HS-5 (cell line): Measurements from ENCODE around the gene KLHL29.

Experiments used
- DNase-seq: peaks from one replicate; pipeline ENCODE4 v3.0.0-alpha.2; 2012; ENCODE audit warnings: low read depth

Gene KLHL29

DNA sequence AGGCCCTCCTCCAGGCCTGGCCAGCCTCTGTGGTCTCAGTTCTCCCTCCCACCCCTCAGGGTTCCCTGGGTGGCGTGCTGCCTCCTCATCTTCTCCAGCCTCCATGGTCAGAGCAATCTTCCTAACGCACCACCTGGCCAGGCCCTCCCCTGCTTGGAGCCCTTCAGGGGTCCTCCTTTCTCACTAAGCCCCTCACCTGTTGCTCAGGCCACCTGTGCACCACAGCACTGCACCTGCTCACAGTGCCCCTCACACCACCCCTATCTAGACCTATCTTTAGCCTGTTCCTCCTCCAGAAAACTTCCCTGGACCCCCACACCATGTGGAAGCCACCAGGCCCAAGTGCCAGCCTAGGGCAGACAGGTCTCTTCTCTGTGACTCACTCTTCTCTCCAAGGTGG is 274.8 kb downstream of the KLHL29 start:
- no peak for DNase-seq

GRCh38 chr2:23660237-23660636 is 275.3 kb downstream of the KLHL29 start:
- DNase-seq, result no peak

DNA sequence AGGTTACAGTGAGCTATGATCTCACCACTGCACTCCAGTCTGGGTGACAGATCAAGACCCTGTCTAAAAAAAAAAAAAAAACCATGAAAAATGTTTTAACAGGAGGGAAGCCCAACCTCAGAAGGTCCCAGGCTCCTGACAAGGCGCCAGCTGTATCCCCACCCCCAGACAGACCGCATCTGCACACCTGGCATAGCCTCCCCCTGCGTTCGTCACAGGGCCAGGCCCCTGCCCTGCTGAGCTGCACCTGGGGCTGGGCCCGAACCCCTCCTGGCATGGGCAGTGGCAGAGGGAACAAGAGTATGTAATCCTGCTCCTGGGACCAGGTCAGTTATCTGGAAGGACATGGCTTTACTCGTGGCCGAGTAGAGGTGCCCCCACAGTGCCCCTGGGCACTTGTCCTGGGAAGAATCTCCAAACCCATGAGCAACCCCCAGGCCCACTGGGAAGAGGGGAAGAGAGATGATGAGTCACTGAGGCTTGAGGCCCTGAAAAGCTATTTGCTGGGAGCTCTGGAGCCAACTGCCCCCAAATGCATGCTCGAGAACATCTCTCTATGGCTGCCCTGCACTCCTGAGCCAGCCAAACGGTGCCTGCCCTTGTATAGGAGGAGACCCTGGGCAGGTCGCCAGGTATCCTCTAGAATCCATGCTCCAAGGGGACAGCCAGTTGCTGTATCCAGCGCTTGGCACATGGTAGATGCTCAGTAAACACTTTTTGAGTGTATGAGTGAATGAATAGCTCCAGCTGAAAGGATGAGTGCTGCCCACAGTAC is 276.5 kb downstream of the KLHL29 start:
- DNase-seq, result no peak

DNA sequence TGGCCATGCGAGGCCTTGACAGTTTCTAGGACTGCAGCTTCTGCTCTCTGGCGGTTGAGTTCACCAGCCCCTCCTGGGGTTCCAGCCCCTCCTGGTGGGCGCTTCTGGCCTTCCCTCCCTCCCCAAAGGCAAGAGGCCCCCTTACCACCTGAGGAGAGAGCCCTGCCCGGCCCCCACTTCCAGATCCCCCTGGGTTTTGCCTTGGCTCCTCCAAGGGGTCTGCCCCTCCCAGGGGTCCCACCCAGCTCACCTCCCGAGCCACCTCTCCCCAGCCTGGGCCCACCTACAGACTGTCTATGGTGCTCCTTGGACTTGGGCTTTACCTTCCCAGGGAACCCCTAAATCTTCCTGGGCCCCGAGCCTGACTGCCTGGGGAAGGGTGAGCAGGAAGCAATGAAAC is 277.5 kb downstream of the KLHL29 start:
- DNase-seq, result no peak

GRCh38 chr2:23662941-23663920 is 278.3 kb downstream of the KLHL29 start:
- DNase-seq, result no peak

- no peak for DNase-seq
Measured at GRCh38 chr2:23664066-23664788, 279.2 kb downstream of the KLHL29 start.

DNA sequence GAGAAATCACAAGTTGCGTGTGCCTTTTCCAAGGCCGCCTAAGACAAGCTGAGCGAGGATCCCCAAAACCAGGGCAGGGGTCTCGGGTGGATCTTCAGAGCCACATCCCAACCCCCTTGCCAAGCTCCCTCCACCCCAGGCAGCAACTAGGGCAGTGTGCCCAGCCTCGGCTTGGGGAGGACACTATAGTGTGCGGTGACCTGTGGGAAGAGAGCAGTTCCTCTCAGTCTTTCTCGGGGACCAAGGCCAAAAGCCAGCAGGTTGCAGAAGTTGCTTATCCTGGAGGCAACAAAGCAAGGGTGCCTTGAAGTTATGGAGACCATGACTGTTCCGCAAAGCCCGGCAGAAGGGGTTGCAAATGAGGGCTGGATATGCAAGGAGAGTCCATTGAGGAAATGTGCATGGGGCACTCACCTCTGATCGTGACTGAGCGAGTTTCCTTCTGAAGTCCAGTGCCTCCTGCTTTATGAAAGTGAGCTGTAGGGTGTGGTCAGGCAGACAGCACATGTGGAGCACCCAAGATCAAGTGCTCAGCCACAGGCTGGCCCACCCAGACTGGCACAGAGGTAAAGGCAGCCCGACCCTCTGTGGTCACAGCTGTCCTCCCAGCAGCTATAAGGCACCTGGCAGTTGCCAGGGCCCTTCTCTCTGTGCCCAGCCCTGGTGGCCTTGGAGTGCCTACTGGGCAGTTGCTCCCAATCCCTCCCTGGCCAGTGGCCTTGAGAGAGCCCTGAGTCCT is 281.4 kb downstream of the KLHL29 start:
- no peak for DNase-seq

- DNase-seq, result no peak
Measured at GRCh38 chr2:23666980-23667357, 282.0 kb downstream of the KLHL29 start.

- no peak for DNase-seq
Measured at GRCh38 chr2:23668756-23669304, 283.9 kb downstream of the KLHL29 start.

GRCh38 chr2:23669413-23670244 is 284.6 kb downstream of the KLHL29 start:
- no peak for DNase-seq

DNA sequence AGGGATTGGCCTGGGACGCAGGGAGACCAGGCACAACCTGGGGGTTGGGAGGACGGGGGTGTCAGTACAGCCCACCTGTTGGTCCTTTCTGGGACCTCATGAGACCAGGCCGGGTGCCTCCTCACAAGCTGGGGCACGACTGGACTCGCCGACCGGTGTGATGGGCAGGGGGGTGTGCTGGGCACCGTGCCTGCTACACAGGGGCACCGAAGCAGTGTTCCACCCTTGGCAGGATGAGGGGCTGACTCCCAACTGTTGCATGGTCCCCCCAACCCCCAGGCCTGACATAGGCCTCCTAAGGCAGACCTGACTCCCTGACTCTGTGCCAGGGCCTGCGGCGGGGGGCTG is 285.2 kb downstream of the KLHL29 start:
- no peak for DNase-seq

GRCh38 chr2:23673082-23673481 is 288.1 kb downstream of the KLHL29 start:
- no peak for DNase-seq

DNA sequence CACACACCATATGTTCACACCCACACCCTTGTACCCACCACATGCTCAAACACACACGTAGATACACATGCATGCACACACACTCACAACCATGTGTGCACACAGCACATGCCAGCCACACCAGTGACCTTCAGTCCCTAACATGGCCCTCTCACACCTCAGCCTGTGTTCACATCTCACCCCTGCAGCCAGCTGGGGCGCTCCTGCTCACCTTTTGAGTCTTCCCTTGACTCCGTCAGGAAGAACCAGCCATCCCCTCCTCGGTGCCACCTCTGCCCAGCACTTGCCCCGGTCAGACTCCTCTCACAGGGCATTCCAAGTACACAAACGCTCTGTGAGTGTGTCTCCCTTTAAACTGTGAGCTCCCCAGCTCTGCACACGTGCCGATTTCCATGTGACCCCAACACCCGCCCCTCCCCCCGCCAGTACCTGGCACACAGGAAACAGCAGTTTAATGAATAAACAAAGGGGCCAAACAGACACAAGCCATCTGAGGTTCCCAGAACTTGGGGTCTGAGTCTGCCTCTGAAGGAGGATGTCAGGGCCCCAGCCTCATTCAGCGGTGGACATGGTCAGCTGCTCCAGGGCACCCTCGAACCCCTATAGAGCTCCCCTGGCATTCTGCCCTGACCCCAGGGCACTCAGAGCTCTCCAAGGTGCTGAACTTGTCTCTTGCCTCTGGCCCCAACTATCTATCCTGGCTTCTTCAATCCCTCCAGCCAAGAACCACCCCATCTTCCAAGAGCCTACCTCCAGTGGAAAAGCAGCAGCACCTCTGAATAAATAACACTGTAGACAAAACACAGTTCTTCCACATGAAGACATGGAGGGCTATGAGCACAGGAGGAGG is 289.1 kb downstream of the KLHL29 start:
- no peak for DNase-seq

DNA sequence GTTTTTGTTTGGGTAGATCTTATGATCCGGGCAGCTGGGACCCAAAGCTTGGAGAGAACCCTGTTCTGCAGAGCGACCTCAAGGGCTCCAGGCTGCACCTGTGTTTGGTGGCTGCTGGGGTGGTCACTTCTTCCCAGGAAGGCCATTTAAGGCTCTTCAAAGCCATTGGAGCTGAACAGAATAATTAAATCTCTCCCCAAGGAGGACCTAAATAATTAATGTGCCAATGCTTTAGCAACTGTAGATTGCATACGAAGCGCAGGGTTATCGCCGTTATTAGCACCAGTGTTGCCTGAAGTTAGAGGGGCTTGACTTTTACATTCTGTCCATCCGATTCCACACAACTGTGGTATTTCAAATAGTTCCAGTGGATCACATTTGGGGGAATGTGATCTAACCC is 290.5 kb downstream of the KLHL29 start:
- no peak for DNase-seq

- no peak for DNase-seq
Measured at GRCh38 chr2:23677836-23678235, 292.9 kb downstream of the KLHL29 start.

GRCh38 chr2:23679044-23679443 is 294.1 kb downstream of the KLHL29 start:
- DNase-seq, result no peak

GRCh38 chr2:23680951-23681350 is 296.0 kb downstream of the KLHL29 start:
- no peak for DNase-seq

- no peak for DNase-seq
Measured at GRCh38 chr2:23681356-23682140, 296.6 kb downstream of the KLHL29 start.

- no peak for DNase-seq
Measured at GRCh38 chr2:23682481-23682880, 297.5 kb downstream of the KLHL29 start.
